Stimulated activated CD8-positive, alpha-beta memory T cell treated with anti-CD3 and anti-CD28 coated beads, Interleukin-7, amount 100 ng/mL, for 48 hours (primary cell): Measurements from ENCODE around the gene ADAMTS9.

ENCODE experiments used
- DNase-seq, 2 donors: peaks; one replicate each; pipeline ENCODE4 v3.0.0-alpha.2; 2020; ENCODE audit warnings: low read depth in 1 of 2; ENCODE audit errors: extremely low read depth in 1 of 2

ADAMTS9 gene

DNA sequence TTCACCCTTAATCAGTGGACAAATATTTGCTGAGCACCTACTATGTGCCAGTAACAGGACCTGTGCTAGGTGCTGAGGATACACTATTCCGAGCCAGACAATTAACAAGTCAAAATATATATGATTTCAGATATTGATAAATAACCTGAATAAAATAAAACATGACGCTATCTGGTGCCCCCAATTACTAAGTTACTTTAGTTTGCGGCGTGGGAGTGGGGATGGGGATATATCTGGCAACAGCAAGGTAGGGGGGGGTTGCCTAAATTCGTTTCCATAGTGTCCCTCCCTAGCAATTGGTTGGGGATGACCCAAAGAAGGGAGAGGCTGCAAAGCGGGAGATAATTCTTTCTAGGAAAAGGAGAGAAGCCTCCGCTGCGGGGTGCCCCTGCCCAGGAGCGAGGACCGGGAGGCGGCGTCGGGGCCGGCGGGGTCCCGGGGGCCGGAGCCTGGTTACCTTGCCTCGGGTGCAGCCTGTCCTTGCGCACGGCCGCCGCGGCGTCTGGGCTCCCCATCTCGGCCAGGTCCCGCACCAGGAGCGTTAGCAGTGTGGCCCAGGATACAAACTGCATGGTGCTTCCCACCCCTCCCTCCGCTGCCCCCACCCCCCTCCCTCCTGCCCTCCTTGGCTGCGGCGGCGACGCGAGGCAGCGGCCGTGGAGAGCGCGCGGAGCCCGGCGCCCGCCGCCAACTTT is 567 bp downstream of the ADAMTS9 start:
- no peak for DNase-seq

DNA sequence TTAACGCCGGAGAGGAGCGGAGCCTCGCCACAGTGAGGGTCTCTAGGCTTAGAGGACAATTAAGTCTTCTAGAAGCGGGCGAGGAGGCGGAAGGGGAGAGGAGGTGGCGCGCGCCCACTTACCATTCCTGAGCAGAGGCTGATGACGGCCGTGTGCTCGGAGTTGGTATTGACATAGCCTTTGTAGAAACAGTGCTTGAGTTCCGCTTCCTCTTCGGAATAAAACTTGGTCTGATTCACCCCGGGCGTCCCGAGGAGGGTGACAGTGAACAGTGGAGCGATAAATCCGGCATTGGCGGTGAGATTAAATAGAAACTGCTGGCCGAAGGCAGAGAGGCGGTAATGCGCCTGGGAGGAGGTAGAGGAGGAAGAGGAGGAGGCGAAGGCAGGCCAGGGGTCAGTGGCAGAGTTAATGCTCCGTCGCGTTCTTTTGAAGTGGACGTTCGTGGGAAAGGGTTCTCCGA is 1.3 kb downstream of the ADAMTS9 start:
- no peak for DNase-seq

DNA sequence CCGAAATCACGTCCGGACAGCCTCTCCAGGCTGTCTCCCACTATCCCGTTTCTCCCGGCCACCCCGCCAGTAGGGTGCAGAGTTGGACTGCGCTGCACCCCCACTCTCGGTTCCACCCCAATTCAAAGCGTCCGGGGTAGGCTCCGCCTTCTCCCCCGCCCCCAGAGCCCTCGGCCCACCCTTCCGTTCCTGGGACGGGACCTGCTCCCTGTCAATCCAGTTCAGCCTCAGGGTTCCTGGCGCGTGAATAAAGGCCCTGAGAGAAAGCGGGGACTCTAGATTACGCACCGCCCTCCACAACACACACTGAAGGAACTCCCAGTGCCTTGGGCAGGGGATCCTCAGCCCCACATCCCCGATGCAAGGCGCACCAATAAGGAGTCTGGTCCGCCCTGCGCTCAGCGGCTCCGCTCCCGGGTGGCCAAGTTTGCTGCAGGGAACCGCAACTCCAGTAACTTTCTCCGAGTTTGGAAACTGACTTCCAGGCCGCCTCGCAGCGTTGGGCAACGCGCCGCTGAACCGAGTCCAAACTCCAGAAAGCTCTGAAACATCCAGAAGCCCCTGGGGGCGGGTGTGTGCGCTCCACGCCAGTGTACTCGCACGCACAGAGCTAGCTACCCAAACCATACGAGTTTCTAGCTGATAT is 1.9 kb downstream of the ADAMTS9 start:
- no peak for DNase-seq

DNA sequence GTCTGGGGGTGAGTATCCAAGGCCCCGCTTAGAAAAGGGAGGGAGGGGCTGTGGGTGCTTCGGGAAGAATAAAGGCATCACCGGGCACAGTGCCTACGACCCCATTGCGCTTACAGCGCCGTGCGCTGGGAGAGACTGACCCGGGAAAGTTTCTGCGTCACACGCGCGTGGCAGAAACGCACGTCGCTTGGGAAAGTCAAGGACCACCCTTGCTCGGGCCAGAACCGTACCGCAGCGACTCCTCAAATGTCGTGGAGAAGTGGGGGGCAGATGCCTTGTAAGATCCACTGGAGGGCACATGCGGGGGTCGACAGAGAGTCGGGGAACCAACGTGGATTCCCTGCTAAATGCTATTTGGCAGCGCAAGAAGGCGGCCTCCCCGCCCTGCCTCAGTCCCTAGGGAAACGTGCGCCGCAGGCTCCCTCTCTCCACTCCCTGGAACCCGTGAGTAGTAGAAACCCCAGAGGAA is 2.4 kb downstream of the ADAMTS9 start:
- no peak for DNase-seq

DNA sequence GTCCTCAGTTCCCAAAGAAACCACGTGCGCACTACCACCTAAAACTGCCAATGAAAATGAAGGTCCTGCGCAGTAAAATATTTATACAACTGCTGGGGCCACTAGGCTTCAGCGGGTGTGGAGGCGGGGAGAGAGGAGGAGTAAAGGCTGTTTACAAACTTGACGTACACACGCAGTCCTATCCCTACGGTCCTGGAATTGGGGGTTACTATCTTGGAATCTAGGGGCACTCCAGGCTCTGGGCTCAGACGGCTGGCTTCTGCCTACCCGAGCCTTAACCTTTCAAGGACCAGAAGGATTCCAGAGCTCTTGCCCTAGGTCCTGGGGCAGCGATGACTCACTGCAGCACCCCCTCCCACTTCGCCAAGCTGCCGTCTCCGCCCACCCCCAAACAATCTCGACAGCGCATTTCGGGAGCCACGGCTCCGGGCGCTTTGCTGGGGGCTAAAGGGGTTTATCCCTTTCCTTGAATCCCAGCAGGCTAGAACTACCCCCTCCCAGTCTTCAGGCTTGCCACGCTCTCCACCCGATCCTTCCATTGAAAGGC is 3.0 kb downstream of the ADAMTS9 start:
- no peak for DNase-seq

GRCh38 chr3:64681827-64682226 is 6.0 kb downstream of the ADAMTS9 start:
- DNase-seq: no peak

DNA sequence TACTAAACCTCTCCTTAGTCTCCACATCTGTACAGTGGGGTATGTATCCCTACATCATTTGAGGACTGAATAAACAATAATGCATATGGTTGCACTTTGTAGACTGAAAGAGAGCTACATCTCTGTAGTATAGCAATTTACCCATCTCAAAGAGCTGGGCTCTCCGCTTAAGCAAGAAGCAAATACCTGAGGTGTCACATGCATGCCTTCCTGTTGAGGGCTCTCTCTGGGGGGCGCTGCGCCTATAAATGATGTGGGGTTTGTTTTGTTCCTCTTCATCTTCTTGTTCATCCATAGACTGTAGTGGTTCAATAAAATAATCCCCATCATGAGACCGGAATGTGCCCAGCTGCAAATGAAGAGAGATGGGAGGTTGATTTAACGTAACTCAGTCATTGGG is 6.8 kb downstream of the ADAMTS9 start:
- DNase-seq: no peak

DNA sequence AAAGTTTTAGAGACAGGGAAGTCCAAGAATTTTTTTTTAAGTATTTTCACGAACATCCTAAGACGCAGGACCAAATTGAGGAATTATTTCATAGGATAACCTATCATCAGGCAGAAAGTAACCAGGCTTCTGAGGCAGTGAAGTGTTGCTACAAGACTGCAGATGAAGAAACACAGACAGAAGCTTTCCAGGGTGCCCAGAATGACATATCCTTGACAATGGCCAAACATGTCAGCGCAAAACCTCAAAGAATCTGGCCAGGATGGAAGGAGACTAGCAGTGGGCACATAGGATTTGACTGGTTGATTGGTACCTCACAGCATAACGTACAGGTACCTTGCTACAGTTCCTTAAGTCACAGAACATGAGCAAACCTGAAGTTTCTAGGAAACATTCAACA is 7.5 kb downstream of the ADAMTS9 start:
- DNase-seq: no peak

DNA sequence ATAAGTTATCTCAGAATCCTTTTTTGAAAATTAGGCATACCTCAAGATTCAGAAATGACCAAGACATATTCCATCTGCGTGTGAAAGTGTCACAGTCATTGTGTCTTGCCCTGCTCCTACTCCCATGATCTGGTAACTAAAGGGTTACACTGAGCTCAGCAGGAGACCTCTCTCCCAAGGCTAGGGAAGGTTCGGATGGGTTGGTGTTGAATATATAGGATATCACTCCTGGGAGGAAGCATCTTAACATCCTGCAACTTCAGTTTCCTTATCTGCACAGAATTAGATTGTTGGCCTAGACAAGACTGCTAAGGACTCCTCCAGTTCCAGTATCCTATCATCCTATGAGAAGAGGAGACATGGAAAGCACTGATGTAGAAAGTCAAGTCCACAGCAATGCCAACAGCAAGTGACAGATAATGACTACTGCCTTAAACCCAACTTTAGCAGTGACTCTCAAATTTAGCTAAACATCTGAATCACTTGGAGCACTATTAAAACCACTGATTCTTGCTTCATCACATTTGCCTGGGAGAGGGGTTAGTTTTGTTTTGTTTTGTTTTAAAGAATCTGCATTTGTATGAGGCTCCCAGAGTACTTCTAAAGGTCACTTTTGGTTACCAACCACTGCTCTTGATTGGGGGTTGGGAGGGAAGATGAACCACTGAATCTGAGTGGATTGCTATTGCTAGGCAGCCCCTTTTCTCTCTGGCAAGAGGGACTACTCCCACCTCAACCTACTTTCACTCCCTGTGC is 9.7 kb downstream of the ADAMTS9 start:
- DNase-seq: no peak

DNA sequence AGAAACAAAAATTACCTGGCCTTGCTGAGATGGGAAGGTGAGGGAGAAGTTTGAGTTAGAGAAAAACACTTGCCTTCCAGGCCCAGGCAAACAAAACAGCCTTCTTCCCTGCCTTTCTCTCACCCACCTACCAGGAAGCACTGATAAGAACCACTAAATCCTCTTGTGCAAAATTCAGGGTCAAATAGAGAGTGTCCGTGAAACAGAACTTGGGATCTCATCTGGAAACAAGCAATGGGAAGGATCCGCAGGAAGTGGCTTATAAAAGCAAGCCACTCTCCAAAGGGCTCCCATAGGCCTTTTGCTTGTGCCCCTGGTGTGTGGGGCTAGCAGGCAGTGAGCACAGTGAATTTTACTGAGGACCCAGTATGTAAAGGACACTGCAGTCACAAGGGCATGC is 11.0 kb downstream of the ADAMTS9 start:
- no peak for DNase-seq

DNA sequence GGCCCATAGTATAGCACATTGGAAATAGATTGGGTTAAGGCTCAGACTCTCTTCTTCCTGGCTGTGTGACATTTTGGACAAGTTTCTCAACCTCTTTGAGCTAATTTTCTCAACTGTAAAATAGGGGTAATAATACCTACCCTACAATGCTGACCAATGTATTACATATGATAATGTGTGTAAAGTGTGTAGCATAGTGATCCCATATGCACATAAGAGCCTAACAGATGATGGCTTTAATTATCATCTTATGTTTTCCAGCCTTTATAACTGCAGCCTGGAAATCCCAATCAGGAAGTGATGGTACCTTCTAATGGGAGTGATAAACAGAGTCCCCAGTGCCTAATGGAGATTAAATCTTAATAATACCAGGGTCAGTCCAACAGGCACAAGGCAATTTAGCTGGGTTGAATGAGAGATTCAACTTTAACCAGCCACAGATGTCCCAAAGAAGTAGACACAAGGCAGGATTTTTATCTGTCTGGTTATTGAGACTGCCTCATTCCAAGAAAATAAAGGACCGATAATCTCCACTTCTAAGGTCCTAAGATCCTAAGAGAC is 12.0 kb downstream of the ADAMTS9 start:
- DNase-seq: no peak

DNA sequence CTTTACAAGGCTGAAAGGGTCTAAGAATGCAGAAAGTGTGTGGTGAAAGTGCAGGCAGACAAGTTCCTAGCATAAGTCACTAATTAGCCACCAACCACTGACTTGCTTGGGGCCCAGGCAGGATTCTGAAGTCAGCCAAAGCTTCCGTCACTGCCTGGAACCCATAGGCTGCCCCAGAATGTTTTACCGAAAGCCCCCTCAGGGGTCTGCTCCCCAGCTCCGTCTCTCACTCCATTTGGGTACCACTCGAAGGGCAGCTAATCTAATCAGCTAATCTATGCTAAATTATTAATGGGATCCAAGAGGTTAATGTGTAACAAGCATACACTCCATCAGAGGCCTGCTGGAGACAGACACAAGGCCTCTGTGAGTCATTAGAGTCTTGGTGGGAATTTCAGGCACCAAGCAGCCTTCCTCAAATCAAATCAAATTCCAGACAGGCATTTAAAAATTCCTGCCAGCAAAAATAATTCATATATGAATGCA is 13.2 kb downstream of the ADAMTS9 start:
- DNase-seq: no peak

GRCh38 chr3:64673159-64673715 is 14.6 kb downstream of the ADAMTS9 start:
- DNase-seq: no peak

DNA sequence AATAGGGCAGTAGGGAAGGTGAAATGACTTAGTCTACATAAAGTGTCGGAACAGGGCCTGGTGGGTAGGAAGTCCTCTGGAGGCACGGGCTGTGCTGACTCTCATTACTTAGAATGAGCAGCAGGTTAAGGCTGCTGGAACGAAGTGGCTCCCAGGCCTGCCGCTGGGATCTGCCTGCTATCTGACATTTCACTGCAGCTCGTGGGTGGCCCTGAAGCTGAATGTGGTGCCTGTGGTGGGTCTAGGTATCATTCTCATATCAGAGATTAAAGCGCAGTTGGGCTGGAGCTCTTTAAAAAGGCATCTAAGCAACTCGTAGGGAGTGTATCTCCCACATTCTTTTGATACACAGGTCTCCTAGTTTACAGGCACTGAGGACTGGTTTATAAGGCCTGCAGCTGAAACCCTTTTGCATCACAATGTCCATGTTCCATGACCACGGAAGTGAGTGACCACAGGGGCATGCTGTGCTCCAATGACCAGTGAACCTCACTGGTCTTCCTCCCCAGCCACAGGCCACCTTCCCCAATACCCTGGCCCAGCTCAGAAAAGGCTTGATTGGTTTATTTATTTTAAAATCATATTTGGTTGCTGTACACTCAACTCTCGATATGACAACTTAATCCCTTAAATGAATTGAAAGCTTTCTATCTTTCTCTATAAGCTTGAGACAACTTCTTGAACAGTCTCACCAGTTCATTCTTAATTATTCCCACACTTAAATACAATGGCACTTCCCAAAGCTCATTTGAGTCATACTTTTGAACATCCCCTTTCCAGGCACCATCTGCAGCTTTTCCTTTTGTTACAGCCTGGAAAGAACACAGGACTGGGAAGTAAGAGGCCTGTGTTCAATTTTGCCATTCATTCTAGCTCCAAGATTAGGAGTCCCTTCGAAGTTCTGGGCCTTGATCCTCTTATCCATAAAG is 19.0 kb downstream of the ADAMTS9 start:
- DNase-seq: no peak

GRCh38 chr3:64667887-64668581 is 19.8 kb downstream of the ADAMTS9 start:
- no peak for DNase-seq

DNA sequence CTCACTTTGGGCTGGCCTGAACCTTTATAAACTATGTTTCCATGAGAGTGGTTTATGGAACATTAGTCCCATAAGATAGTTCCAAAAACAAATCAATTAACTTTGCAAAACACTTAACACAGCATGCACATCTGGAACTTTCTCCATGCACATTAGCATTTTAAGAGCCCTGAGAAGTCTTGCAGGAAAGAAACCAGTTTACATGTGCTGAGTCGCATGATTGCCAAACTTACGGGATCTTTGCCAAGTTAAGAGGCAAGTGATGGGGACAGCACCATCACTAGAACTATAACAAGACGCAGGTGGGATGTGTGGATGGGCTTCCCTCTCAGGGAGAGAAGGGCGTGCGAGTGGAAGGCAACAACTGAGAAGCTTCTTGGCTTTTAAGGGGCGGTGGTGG is 20.7 kb downstream of the ADAMTS9 start:
- DNase-seq: no peak

- DNase-seq: no peak
Observed at GRCh38 chr3:64666171-64666588, 21.6 kb downstream of the ADAMTS9 start.

- DNase-seq: no peak
Observed at GRCh38 chr3:64664397-64664796, 23.4 kb downstream of the ADAMTS9 start.

DNA sequence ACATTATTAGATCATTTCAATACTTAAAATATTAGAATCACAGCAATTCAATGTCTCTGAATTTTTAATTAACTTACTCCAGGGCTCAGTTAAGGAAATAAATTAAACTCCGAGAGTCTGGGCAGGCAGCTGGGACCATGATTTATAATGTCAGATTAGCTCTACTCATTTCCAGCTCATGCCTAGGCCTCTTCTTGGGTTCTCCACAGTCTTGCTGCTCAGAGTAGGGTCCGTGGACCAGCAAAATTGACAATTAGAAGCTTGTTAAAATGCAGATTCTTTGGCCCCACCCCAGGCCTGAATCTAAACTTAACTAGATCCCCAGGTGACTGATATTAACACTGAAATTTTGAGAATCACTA is 28.2 kb downstream of the ADAMTS9 start:
- DNase-seq: no peak
